Liver (tissue), 9 donors: ENCODE measurements around the gene MSI2. TPM values are rescaled to one million over a fixed set of nuclear protein-coding genes. Genes with fewer than 3 reads are reported as not detected.

ENCODE experiments used
- DNase-seq: peaks from one replicate; pipeline ENCODE4 v3.0.0-alpha.2; 2017; ENCODE audit warnings: low spot score
- H3K27ac ChIP-seq, 2 donors: one replicate each; pipeline ENCODE4 v1.7.0; 2013; ENCODE audit warnings: inconsistent platforms in 2 of 2, low read length in 2 of 2, control low read depth in 1 of 2, low read depth in 1 of 2, mild to moderate bottlenecking in 1 of 2
- H3K27me3 ChIP-seq, 4 donors: one replicate each; pipeline versions ENCODE4 v1.6.1 to v1.7.0; 2013; ENCODE audit warnings: low read length in 3 of 4, inconsistent platforms in 1 of 4, mild to moderate bottlenecking in 1 of 4, moderate library complexity in 1 of 4; ENCODE audit not compliant: control insufficient read depth in 4 of 4, insufficient read depth in 4 of 4
- H3K36me3 ChIP-seq, 4 donors: one replicate each; pipeline versions ENCODE4 v1.6.1 to v1.7.0; 2013; ENCODE audit warnings: low read length in 3 of 4, mild to moderate bottlenecking in 3 of 4, low read depth in 1 of 4, moderate library complexity in 1 of 4; ENCODE audit not compliant: control insufficient read depth in 4 of 4, insufficient read depth in 3 of 4
- H3K4me1 ChIP-seq, 4 donors: one replicate each; pipeline versions ENCODE4 v1.6.1 to v1.7.0; 2013; ENCODE audit warnings: low read length in 3 of 4, mild to moderate bottlenecking in 3 of 4, moderate library complexity in 1 of 4; ENCODE audit not compliant: control insufficient read depth in 4 of 4, insufficient read depth in 4 of 4
- H3K4me3 ChIP-seq, 3 donors: one replicate each; pipeline versions ENCODE4 v1.6.1 to v1.7.0; 2013; ENCODE audit warnings: low read length in 3 of 3, control low read depth in 1 of 3, low read depth in 1 of 3, mild to moderate bottlenecking in 1 of 3
- H3K9ac ChIP-seq, 2 donors: one replicate each; pipeline ENCODE4 v1.7.0; 2013; ENCODE audit warnings: low read length in 2 of 2, mild to moderate bottlenecking in 2 of 2, moderate library complexity in 2 of 2, control low read depth in 1 of 2, low read depth in 1 of 2
- H3K9me3 ChIP-seq, 4 donors: one replicate each; pipeline versions ENCODE4 v1.6.1 to v1.7.0; 2013; ENCODE audit warnings: low read length in 3 of 4; ENCODE audit not compliant: control insufficient read depth in 4 of 4
- ATF3 ChIP-seq: IDR thresholded peaks from 2 replicates; pipeline ENCODE4 v1.6.1; 2016; ENCODE audit warnings: antibody characterized with exemption
- EGR1 ChIP-seq, 2 donors: IDR thresholded peaks; 2 replicates each; pipeline ENCODE4 v1.6.1; 2016 to 2018; ENCODE audit warnings: antibody characterized with exemption in 2 of 2, low read depth in 2 of 2
- FOXA1 ChIP-seq: IDR thresholded peaks from 2 replicates; pipeline ENCODE4 v1.6.1; 2016; ENCODE audit warnings: antibody characterized with exemption
- FOXA2 ChIP-seq: IDR thresholded peaks from 2 replicates; pipeline ENCODE4 v1.6.1; 2016; ENCODE audit warnings: antibody characterized with exemption
- GABPA ChIP-seq, 2 donors: IDR thresholded peaks in 1 of 2; conservative IDR thresholded peaks in 1 of 2; 2 replicates each; pipeline ENCODE4 v1.6.1; 2016; ENCODE audit warnings: antibody characterized with exemption in 2 of 2, mild to moderate bottlenecking in 1 of 2, moderate library complexity in 1 of 2
- HNF4A ChIP-seq, 2 donors: conservative IDR thresholded peaks; 2 replicates each; pipeline ENCODE4 v1.6.1; 2016; ENCODE audit warnings: antibody characterized with exemption in 2 of 2, mild to moderate bottlenecking in 2 of 2
- HNF4G ChIP-seq: IDR thresholded peaks from 2 replicates; pipeline ENCODE4 v1.6.1; 2016; ENCODE audit warnings: antibody characterized with exemption
- JUND ChIP-seq, 2 donors: IDR thresholded peaks; 2 replicates each; pipeline ENCODE4 v1.6.1; 2016; ENCODE audit warnings: antibody characterized with exemption in 2 of 2
- NR2F2 ChIP-seq: IDR thresholded peaks from 2 replicates; pipeline ENCODE4 v1.6.1; 2016; ENCODE audit warnings: antibody characterized with exemption
- RAD21 ChIP-seq, 2 donors: IDR thresholded peaks; 2 replicates each; pipeline ENCODE4 v1.6.1; 2016; ENCODE audit warnings: antibody characterized with exemption in 2 of 2, mild to moderate bottlenecking in 2 of 2
- RXRA ChIP-seq, 2 donors: IDR thresholded peaks; 2 replicates each; pipeline ENCODE4 v1.6.1; 2017 to 2018; ENCODE audit warnings: antibody characterized with exemption in 2 of 2, mild to moderate bottlenecking in 1 of 2
- SP1 ChIP-seq: IDR thresholded peaks from 2 replicates; pipeline ENCODE4 v1.6.1; 2018; ENCODE audit warnings: antibody characterized with exemption, mild to moderate bottlenecking
- TAF1 ChIP-seq: conservative IDR thresholded peaks from 2 replicates; pipeline ENCODE4 v1.6.1; 2016; ENCODE audit warnings: antibody characterized with exemption, mild to moderate bottlenecking
- YY1 ChIP-seq: IDR thresholded peaks from 2 replicates; pipeline ENCODE4 v1.6.1; 2016; ENCODE audit warnings: antibody characterized with exemption, mild to moderate bottlenecking
- ZBTB33 ChIP-seq: IDR thresholded peaks from 2 replicates; pipeline ENCODE4 v1.6.1; 2016; ENCODE audit warnings: antibody characterized with exemption
- whole genome bisulfite sequencing: extraction: QIAGEN DNeasy Blood & Tissue Kit; methylation state at CpG from one replicate; pipeline ENCODE4 v1.1.7; 2013; 5-methylcytosine and 5-hydroxymethylcytosine counted together
- polyA plus RNA-seq, 2 donors: library from polyadenylated mRNA; stranded (reverse) in 1 of 2; unstranded in 1 of 2; fragments of 200-250 nt in 1 of 2; fragments of >200 nt in 1 of 2; fragmentation: Nextera tagmentation in 1 of 2; extraction: Ambion mirVana in 1 of 2; gene quantifications; one replicate each; pipeline versions ENCODE4 v1.2.1 to v1.2.3, GENCODE V29; 2013 to 2015
- total RNA-seq, 2 donors: library from RNA; depleted of rRNA; stranded (reverse); fragments of >200 nt; gene quantifications; one replicate each; pipeline ENCODE4 v1.2.3, GENCODE V29; 2014
- TF ChIP-seq, protein P1 (sequence below): fragments of 150-350 bp; IDR thresholded peaks from 2 replicates; pipeline ENCODE4 v1.5.1; 2017; ENCODE audit warnings: improper control_type of control experiment, low read depth, low read length; ENCODE audit not compliant: missing input control
- TF ChIP-seq, protein P2 (sequence below): IDR thresholded peaks from 2 replicates; pipeline ENCODE4 v1.6.1; 2016; ENCODE audit warnings: antibody characterized with exemption, mild to moderate bottlenecking
- TF ChIP-seq, protein P3 (sequence below): IDR thresholded peaks from 2 replicates; pipeline ENCODE4 v1.6.1; 2016; ENCODE audit warnings: antibody characterized with exemption
- donor health status: healthy.
- donor health status: healthy.
- donor health status: healthy.
- donor health status: healthy.
- donor health status: healthy.

The MSI2 gene
- total and polyA plus RNA-seq, 4 donors: 5.7 to 15.6 (median 9.2) TPM

- H3K27me3 ChIP-seq: no peaks in the 10 kb centered on the region
- no peak overlapping the region for H3K9ac ChIP-seq
- WGBS: 95% methylated on average over 9 of the region's 9 CpGs
- no peak for DNase-seq
- no peak overlapping the region for H3K27ac ChIP-seq
- TF ChIP-seq HNF4G: no peak
- no peak for TF ChIP-seq ATF3
- TF ChIP-seq, protein P1, sequence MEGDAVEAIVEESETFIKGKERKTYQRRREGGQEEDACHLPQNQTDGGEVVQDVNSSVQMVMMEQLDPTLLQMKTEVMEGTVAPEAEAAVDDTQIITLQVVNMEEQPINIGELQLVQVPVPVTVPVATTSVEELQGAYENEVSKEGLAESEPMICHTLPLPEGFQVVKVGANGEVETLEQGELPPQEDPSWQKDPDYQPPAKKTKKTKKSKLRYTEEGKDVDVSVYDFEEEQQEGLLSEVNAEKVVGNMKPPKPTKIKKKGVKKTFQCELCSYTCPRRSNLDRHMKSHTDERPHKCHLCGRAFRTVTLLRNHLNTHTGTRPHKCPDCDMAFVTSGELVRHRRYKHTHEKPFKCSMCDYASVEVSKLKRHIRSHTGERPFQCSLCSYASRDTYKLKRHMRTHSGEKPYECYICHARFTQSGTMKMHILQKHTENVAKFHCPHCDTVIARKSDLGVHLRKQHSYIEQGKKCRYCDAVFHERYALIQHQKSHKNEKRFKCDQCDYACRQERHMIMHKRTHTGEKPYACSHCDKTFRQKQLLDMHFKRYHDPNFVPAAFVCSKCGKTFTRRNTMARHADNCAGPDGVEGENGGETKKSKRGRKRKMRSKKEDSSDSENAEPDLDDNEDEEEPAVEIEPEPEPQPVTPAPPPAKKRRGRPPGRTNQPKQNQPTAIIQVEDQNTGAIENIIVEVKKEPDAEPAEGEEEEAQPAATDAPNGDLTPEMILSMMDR: no peak
- no peak for TF ChIP-seq SP1
- no peak for TF ChIP-seq HNF4A (conservative IDR thresholded peaks at IDR 0.05)
- no peak for TF ChIP-seq YY1
- no peaks in the 10 kb centered on the region for H3K4me1 ChIP-seq
- no peaks in the 10 kb centered on the region for H3K36me3 ChIP-seq
- no peak overlapping the region for H3K4me3 ChIP-seq
- H3K9me3 ChIP-seq: no peaks in the 10 kb centered on the region
Observed at GRCh38 chr17:57625957-57626356, 369.6 kb downstream of the MSI2 start.

DNA sequence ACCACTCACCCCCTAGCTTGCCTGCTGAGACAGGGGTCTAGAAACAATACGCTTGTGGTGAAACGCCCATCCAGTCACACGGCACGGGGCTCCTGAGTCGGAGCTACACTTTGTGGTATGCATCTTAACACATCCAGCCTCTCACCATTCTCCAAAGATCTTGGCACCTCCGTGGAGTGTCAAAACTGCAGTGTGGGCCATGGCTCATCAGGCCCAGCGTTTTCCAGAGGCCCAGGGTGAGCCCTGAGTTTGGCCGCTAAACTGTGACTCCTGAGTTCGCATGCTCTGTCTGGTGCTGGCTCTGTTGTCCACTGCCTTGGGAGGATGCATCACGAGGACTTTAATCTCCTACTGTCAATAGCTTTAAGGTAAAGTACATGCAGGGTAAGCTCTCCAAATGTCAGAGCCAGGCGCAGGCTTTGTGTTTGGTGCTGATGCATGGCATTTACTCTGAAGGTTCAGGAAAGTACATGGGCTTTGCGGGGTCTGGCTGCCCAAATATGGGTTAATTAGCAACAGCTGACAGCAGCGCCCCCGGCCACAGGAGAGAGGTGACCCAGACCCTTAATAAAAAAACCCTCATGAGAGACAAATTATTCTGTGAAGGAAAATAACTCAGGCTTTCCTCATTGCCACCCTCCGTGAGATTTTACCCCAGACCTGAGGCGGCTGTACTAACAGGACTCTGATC is 370.3 kb downstream of the MSI2 start:
- no peaks in the 10 kb centered on the region for H3K36me3 ChIP-seq
- no peak overlapping the region for H3K27ac ChIP-seq
- no peaks in the 10 kb centered on the region for H3K4me1 ChIP-seq

More for the DNA sequence above, 370.3 kb downstream of the MSI2 start:
- H3K9ac ChIP-seq: no peak overlapping the region
- WGBS: 97% methylated on average over 16 of the region's 16 CpGs
- no peaks in the 10 kb centered on the region for H3K27me3 ChIP-seq
- no peak for TF ChIP-seq RXRA (IDR thresholded peaks at IDR 0.05)
- TF ChIP-seq FOXA2: no peak
- no peak for TF ChIP-seq RAD21 (IDR thresholded peaks at IDR 0.05)
- TF ChIP-seq HNF4G: no peak
- TF ChIP-seq, protein P1: no peak
- no peak for TF ChIP-seq JUND (IDR thresholded peaks at IDR 0.05)
- no peak for TF ChIP-seq SP1
- TF ChIP-seq, protein P2, sequence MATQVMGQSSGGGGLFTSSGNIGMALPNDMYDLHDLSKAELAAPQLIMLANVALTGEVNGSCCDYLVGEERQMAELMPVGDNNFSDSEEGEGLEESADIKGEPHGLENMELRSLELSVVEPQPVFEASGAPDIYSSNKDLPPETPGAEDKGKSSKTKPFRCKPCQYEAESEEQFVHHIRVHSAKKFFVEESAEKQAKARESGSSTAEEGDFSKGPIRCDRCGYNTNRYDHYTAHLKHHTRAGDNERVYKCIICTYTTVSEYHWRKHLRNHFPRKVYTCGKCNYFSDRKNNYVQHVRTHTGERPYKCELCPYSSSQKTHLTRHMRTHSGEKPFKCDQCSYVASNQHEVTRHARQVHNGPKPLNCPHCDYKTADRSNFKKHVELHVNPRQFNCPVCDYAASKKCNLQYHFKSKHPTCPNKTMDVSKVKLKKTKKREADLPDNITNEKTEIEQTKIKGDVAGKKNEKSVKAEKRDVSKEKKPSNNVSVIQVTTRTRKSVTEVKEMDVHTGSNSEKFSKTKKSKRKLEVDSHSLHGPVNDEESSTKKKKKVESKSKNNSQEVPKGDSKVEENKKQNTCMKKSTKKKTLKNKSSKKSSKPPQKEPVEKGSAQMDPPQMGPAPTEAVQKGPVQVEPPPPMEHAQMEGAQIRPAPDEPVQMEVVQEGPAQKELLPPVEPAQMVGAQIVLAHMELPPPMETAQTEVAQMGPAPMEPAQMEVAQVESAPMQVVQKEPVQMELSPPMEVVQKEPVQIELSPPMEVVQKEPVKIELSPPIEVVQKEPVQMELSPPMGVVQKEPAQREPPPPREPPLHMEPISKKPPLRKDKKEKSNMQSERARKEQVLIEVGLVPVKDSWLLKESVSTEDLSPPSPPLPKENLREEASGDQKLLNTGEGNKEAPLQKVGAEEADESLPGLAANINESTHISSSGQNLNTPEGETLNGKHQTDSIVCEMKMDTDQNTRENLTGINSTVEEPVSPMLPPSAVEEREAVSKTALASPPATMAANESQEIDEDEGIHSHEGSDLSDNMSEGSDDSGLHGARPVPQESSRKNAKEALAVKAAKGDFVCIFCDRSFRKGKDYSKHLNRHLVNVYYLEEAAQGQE: no peak
- TF ChIP-seq ATF3: no peak
- no peak for TF ChIP-seq NR2F2
- no peak for TF ChIP-seq YY1
- TF ChIP-seq HNF4A (conservative IDR thresholded peaks at IDR 0.05): no peak
- no peak for TF ChIP-seq GABPA (IDR thresholded peaks at IDR 0.05 in 1 of 2, conservative IDR thresholded peaks at IDR 0.05 in 1 of 2)
- no peak for TF ChIP-seq ZBTB33
- TF ChIP-seq, protein P3, sequence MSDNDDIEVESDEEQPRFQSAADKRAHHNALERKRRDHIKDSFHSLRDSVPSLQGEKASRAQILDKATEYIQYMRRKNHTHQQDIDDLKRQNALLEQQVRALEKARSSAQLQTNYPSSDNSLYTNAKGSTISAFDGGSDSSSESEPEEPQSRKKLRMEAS: no peak
- no peak for TF ChIP-seq FOXA1
- TF ChIP-seq TAF1: no peak
- TF ChIP-seq EGR1 (IDR thresholded peaks at IDR 0.05; ENCODE audit: low read depth in 2 of 2): no peak
- H3K4me3 ChIP-seq: no peak overlapping the region
- H3K9me3 ChIP-seq: no peaks in the 10 kb centered on the region
- no peak for DNase-seq
